Cardiac muscle cell (in vitro differentiated cells and primary cell): ENCODE measurements around the gene CYSLTR2. TPM values are rescaled to one million over a fixed set of nuclear protein-coding genes. Genes with fewer than 3 reads are reported as not detected.
"Not testable (repeated sequence)": the region's sequence is repeated elsewhere in the genome, so short reads cannot be mapped to it uniquely, and the experiment has no call there.

Source experiments
- DNase-seq, 2 donors: peaks; one replicate each; pipeline versions ENCODE4 v3.0.0 to v3.0.0-alpha.2; 2010 to 2017; ENCODE audit warnings: low read depth in 1 of 2, low spot score in 1 of 2
- H3K27ac ChIP-seq: fragments of 200-600 bp; sonication (generic); 2 replicates; pipeline ENCODE4 v1.5.1; 2016
- H3K27me3 ChIP-seq: fragments of 200-600 bp; sonication (generic); 2 replicates; pipeline ENCODE4 v1.6.0; 2016; ENCODE audit warnings: control low read depth
- H3K36me3 ChIP-seq: fragments of 200-600 bp; sonication (generic); 2 replicates; pipeline ENCODE4 v1.5.1; 2016; ENCODE audit warnings: control low read depth
- H3K4me1 ChIP-seq: fragments of 200-600 bp; sonication (generic); 2 replicates; pipeline ENCODE4 v1.8.1; 2017; ENCODE audit warnings: low read depth, mild to moderate bottlenecking, mixed run types
- H3K4me3 ChIP-seq: fragments of 200-600 bp; sonication (generic); 2 replicates; pipeline ENCODE4 v1.5.1; 2016; ENCODE audit warnings: mild to moderate bottlenecking
- H3K9me3 ChIP-seq: fragments of 200-600 bp; sonication (generic); 2 replicates; pipeline ENCODE4 v1.5.1; 2017; ENCODE audit warnings: low read depth, mild to moderate bottlenecking, control low read depth
- CTCF ChIP-seq: IDR thresholded peaks from 2 replicates; pipeline ENCODE4 v1.5.1; 2012; ENCODE audit warnings: low read depth, mild to moderate bottlenecking, low read length
- polyA plus RNA-seq: library from polyadenylated mRNA; unstranded; fragments of >200 nt; fragmentation: Nextera tagmentation; extraction: Ambion mirVana; gene quantifications from 2 replicates; pipeline ENCODE4 v1.2.1, GENCODE V29; 2016
- total RNA-seq: library from RNA; depleted of rRNA; stranded (reverse); fragments of >200 nt; gene quantifications from 2 replicates; pipeline ENCODE4 v1.2.3, GENCODE V29; 2016

The CYSLTR2 gene
- total and polyA plus RNA-seq, 2 experiments from 2014 or later, result 0.30 to 0.48 TPM

- Histone ChIP-seq H3K9me3 (no peaks in the 10 kb centered on the region), H3K4me3 (no peak overlapping the region), H3K27ac (peak overlapping the region; percentile 34), H3K36me3 (no peaks in the 10 kb centered on the region), H3K4me1 (peaks cover 13% of the 10 kb centered on the region), H3K27me3 (no peaks in the 10 kb centered on the region)
- TF ChIP-seq CTCF, result no peak
- DNase-seq, result no peak
These were observed 7.4 kb downstream of the CYSLTR2 start for GRCh38 chr13:48661107-48661506.

- Histone ChIP-seq H3K36me3 (no peaks in the 10 kb centered on the region), H3K27ac (no peak overlapping the region), H3K4me3 (no peak overlapping the region), H3K27me3 (no peaks in the 10 kb centered on the region), H3K4me1 (peaks cover 13% of the 10 kb centered on the region), H3K9me3 (no peaks in the 10 kb centered on the region)
- no peak for DNase-seq
- TF ChIP-seq CTCF, result no peak
These were observed 8.5 kb downstream of the CYSLTR2 start for GRCh38 chr13:48662226-48662625.

GRCh38 chr13:48667136-48667535 is 13.4 kb downstream of the CYSLTR2 start:
- no peak overlapping the region for H3K4me3 ChIP-seq
- H3K27ac ChIP-seq, result no peak overlapping the region
- no peaks in the 10 kb centered on the region for H3K27me3 ChIP-seq
- no peak for DNase-seq
- H3K4me1 ChIP-seq, result no peaks in the 10 kb centered on the region
- H3K36me3 ChIP-seq, result no peaks in the 10 kb centered on the region
- H3K9me3 ChIP-seq, result no peaks in the 10 kb centered on the region
- no peak for TF ChIP-seq CTCF

- H3K9me3 ChIP-seq, H3K36me3 ChIP-seq, H3K4me3 ChIP-seq, H3K27ac ChIP-seq, H3K27me3 ChIP-seq, H3K4me1 ChIP-seq, DNase-seq: not testable (repeated sequence)
These were observed 17.7 kb downstream of the CYSLTR2 start for GRCh38 chr13:48671421-48671820.

GRCh38 chr13:48675247-48675646 is 21.5 kb downstream of the CYSLTR2 start:
- Histone ChIP-seq H3K9me3 (no peaks in the 10 kb centered on the region), H3K36me3 (no peaks in the 10 kb centered on the region), H3K27me3 (no peaks in the 10 kb centered on the region), H3K27ac (no peak overlapping the region), H3K4me1 (peaks cover 4% of the 10 kb centered on the region), H3K4me3 (no peak overlapping the region)
- no peak for DNase-seq
- no peak for TF ChIP-seq CTCF

- TF ChIP-seq CTCF, result no peak
- no peaks in the 10 kb centered on the region for H3K27me3 ChIP-seq
- no peak for DNase-seq
These were observed 24.6 kb downstream of the CYSLTR2 start for GRCh38 chr13:48678316-48678715.

More at GRCh38 chr13:48678316-48678715, 24.6 kb downstream of the CYSLTR2 start:
- Histone ChIP-seq H3K4me3 (no peak overlapping the region), H3K36me3 (no peaks in the 10 kb centered on the region), H3K4me1 (peaks cover 4% of the 10 kb centered on the region), H3K27ac (no peak overlapping the region), H3K9me3 (no peaks in the 10 kb centered on the region)
